SU-DHL-6 (cell line): Measurements from ENCODE around the gene LRIG1.

Source experiments
- H2AFZ ChIP-seq: fragments of 200-600 bp; sonication (generic); 2 replicates; pipeline ENCODE4 v1.6.1; 2014; ENCODE audit warnings: low read depth, mild to moderate bottlenecking, moderate library complexity, mixed read lengths, antibody characterized with exemption, low read length; ENCODE audit not compliant: severe bottlenecking
- H3F3A ChIP-seq: fragments of 200-600 bp; shearing (Covaris generic); 2 replicates; pipeline ENCODE4 v1.6.0; 2016; ENCODE audit warnings: antibody characterized with exemption, mild to moderate bottlenecking; ENCODE audit not compliant: insufficient read depth
- H3K27ac ChIP-seq: fragments of 200-600 bp; sonication (generic); 2 replicates; pipeline ENCODE4 v1.5.1; 2016; ENCODE audit warnings: low read depth, mild to moderate bottlenecking, low read length, moderate library complexity, mixed read lengths
- H3K27me3 ChIP-seq: fragments of 200-600 bp; sonication (generic), shearing (Covaris generic); 2 replicates; pipeline ENCODE4 v1.6.0; 2014; ENCODE audit warnings: mild to moderate bottlenecking, low read length
- H3K36me3 ChIP-seq: fragments of 200-600 bp; sonication (generic); 2 replicates; pipeline ENCODE4 v1.6.1; 2014; ENCODE audit warnings: mild to moderate bottlenecking, low read length, mixed read lengths
- H3K4me2 ChIP-seq: fragments of 300-600, 200-600 bp; shearing (Covaris generic), sonication (generic); 2 replicates; pipeline ENCODE4 v1.6.0; 2014; ENCODE audit warnings: low read length, low read depth, mild to moderate bottlenecking; ENCODE audit not compliant: poor library complexity, severe bottlenecking
- H3K4me3 ChIP-seq: fragments of 200-600 bp; sonication (generic); 2 replicates; pipeline ENCODE4 v1.5.1; 2014; ENCODE audit warnings: antibody characterized with exemption, low read length, mild to moderate bottlenecking, mixed read lengths; ENCODE audit not compliant: insufficient read depth, poor library complexity, severe bottlenecking
- H3K79me2 ChIP-seq: fragments of 200-600 bp; sonication (generic); 2 replicates; pipeline ENCODE4 v1.6.1; 2014; ENCODE audit warnings: mild to moderate bottlenecking, low read length, moderate library complexity; ENCODE audit not compliant: insufficient read depth
- H3K9ac ChIP-seq: fragments of 200-600 bp; sonication (generic); 2 replicates; pipeline ENCODE4 v1.7.0; 2014; ENCODE audit warnings: mild to moderate bottlenecking, low read length
- H3K9me2 ChIP-seq: fragments of 200-600 bp; sonication (generic); replicated peaks from 2 replicates; pipeline ENCODE4 v1.6.1; 2014; ENCODE audit warnings: low read length; ENCODE audit not compliant: insufficient read depth
- H3K9me3 ChIP-seq: fragments of 200-600 bp; sonication (generic); 2 replicates; pipeline ENCODE4 v1.6.1; 2014; ENCODE audit warnings: low read length, mixed read lengths; ENCODE audit not compliant: insufficient read depth
- H4K20me1 ChIP-seq: fragments of 200-600 bp; sonication (generic); 2 replicates; pipeline ENCODE4 v1.6.1; 2014; ENCODE audit warnings: low read depth, mild to moderate bottlenecking, antibody characterized with exemption, low read length, moderate library complexity, mixed read lengths
- CTCF ChIP-seq: fragments of 200-600 bp; sonication (generic); IDR thresholded peaks from one replicate; pipeline ENCODE4 v1.5.1; 2017; ENCODE audit warnings: antibody characterized with exemption, mild to moderate bottlenecking, low read length, moderate library complexity; ENCODE audit not compliant: insufficient read depth, poor library complexity, severe bottlenecking
- EZH2phosphoT487 ChIP-seq: fragments of 200-600 bp; sonication (generic), shearing (Covaris generic); conservative IDR thresholded peaks from 2 replicates; pipeline ENCODE4 v1.6.1; 2018; ENCODE audit warnings: mild to moderate bottlenecking, antibody characterized with exemption, low read length, moderate library complexity, mixed read lengths

The LRIG1 gene

GRCh38 chr3:66498687-66499621 lies 1.9 kb downstream of the LRIG1 start:
- Histone ChIP-seq H3K9ac (no peak overlapping the region), H2AFZ (no peak overlapping the region), H3K4me3 (no peak overlapping the region), H3K9me3 (no peaks in the 10 kb centered on the region), H4K20me1 (no peaks in the 10 kb centered on the region), H3K4me2 (peak overlapping the region; percentile 13), H3K36me3 (no peaks in the 10 kb centered on the region), H3K9me2 (no peaks in the 10 kb centered on the region), H3K27ac (no peak overlapping the region), H3K27me3 (no peaks in the 10 kb centered on the region), H3K79me2 (no peaks in the 10 kb centered on the region), H3F3A (no peaks in the 10 kb centered on the region)
- TF ChIP-seq EZH2phosphoT487 (0 out of 2 replicates have a peak, but pooled peaks have one; percentile 29), CTCF (no peak)

DNA sequence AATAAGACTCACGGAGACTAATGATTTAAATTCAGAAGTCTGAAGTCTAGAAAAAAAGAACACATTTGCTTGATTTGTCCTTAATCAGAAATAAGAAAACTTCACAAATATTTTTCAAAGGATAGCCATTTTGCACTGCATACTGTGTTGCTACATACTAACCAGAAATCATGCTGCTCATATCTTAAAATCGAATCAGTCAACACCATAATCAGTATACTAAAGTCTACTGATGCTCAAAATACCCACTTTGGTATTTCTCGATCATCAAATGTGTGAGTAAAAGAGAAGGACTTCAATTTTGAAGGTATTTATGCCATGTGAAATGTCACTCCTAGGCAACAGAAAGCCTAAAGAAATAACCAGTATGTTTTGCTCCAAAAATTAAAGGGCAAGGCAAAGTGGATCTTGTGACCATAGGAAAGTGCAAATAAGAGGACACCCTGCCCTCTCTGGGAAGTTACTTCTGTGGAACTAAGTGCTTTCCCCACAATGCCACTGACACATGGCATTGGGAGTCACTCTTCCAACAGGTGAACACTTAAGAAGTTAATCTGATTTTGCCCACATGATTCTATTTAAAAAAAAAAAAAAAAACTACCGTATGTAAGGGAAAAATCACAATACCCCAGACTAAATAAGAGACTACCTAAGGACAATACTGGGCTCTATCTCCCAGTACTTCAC lies 2.7 kb downstream of the LRIG1 start:
- TF ChIP-seq CTCF (no peak), EZH2phosphoT487 (no peak)
- no peaks in the 10 kb centered on the region for H3K79me2 ChIP-seq
- H3K9me3 ChIP-seq = no peaks in the 10 kb centered on the region
- no peaks in the 10 kb centered on the region for H3F3A ChIP-seq
- H3K27ac ChIP-seq = no peak overlapping the region
- no peak overlapping the region for H3K9ac ChIP-seq
- no peaks in the 10 kb centered on the region for H3K27me3 ChIP-seq
- no peaks in the 10 kb centered on the region for H4K20me1 ChIP-seq
- no peak overlapping the region for H2AFZ ChIP-seq
- H3K4me3 ChIP-seq = no peak overlapping the region
- no peak overlapping the region for H3K4me2 ChIP-seq
- H3K9me2 ChIP-seq = no peaks in the 10 kb centered on the region
- no peaks in the 10 kb centered on the region for H3K36me3 ChIP-seq

DNA sequence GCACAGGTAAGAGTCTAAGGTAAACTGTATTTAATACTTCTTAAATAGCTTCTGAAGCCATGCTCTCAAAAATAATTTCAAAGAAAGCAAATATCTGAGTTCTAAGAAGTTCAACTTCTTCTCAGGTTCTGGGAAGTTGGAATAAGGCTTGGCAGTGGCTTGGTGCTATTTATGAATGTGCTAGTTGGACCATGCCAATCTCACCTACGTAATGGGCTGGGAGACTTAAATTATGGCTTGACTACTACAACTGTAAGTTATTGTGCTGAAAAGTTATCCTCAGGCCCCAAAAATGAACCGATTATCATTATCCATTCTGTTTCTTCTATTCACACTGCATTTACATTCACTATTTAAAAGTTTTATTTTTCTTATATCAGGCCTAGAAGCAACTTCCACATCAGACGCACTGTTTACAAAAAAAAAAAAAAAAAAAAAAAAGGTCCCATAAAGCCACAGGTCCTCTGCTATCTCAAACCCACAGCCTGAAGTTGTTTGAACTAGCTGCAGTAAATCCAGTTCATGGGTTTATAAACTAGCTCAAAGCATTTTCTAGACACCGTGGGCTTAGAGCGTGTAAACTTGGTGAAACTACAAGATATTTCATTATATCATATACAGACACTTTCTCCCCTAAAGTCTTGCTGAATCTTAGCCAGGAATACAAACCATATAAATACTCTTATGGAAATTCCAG lies 3.4 kb downstream of the LRIG1 start:
- Histone ChIP-seq H3K79me2 (no peaks in the 10 kb centered on the region), H3K4me2 (no peak overlapping the region), H2AFZ (no peak overlapping the region), H3K9ac (no peak overlapping the region), H3F3A (no peaks in the 10 kb centered on the region), H4K20me1 (no peaks in the 10 kb centered on the region), H3K36me3 (no peaks in the 10 kb centered on the region), H3K27ac (no peak overlapping the region), H3K9me3 (no peaks in the 10 kb centered on the region), H3K4me3 (no peak overlapping the region), H3K9me2 (no peaks in the 10 kb centered on the region), H3K27me3 (no peaks in the 10 kb centered on the region)
- no peak for TF ChIP-seq EZH2phosphoT487
- TF ChIP-seq CTCF = no peak
